Hepatocyte (in vitro differentiated cells): Measurements from ENCODE around the gene APOC4. TPM values are rescaled to one million over a fixed set of nuclear protein-coding genes. Genes with fewer than 3 reads are reported as not detected.
A peak's percentile ranks its signal among the peaks of the same experiment; 100 is the strongest.

Source experiments
- DNase-seq: peaks from one replicate; pipeline ENCODE4 v3.0.0-alpha.2; 2016; ENCODE audit warnings: low spot score
- H2AFZ ChIP-seq: fragments of 200-600 bp; sonication (generic); 2 replicates; pipeline ENCODE4 v1.6.0; 2016; ENCODE audit warnings: antibody characterized with exemption, mild to moderate bottlenecking
- H3K27ac ChIP-seq: fragments of 200-600 bp; sonication (generic); 2 replicates; pipeline ENCODE4 v1.5.1; 2016; ENCODE audit warnings: mild to moderate bottlenecking
- H3K27me3 ChIP-seq: fragments of 200-600 bp; sonication (generic); 2 replicates; pipeline ENCODE4 v1.6.1; 2016
- H3K36me3 ChIP-seq: fragments of 200-600 bp; sonication (generic); replicated peaks from 2 replicates; pipeline ENCODE4 v1.5.1; 2016; ENCODE audit warnings: low read depth; ENCODE audit not compliant: insufficient read depth
- H3K4me1 ChIP-seq: fragments of 200-600 bp; sonication (generic); 2 replicates; pipeline ENCODE4 v1.5.1; 2016; ENCODE audit warnings: mild to moderate bottlenecking, moderate library complexity; ENCODE audit not compliant: insufficient read depth
- H3K4me2 ChIP-seq: fragments of 200-600 bp; sonication (generic); 2 replicates; pipeline ENCODE4 v1.6.0; 2016
- H3K4me3 ChIP-seq: fragments of 200-600 bp; sonication (generic); 2 replicates; pipeline ENCODE4 v1.5.1; 2016; ENCODE audit warnings: mild to moderate bottlenecking
- H3K79me2 ChIP-seq: fragments of 200-600 bp; sonication (generic); 2 replicates; pipeline ENCODE4 v1.6.0; 2017; ENCODE audit warnings: mild to moderate bottlenecking
- H3K9me2 ChIP-seq: fragments of 200-600 bp; sonication (generic); replicated peaks from 2 replicates; pipeline ENCODE4 v1.6.0; 2017; ENCODE audit warnings: mild to moderate bottlenecking; ENCODE audit not compliant: insufficient read depth
- H3K9me3 ChIP-seq: fragments of 200-600 bp; sonication (generic); 2 replicates; pipeline ENCODE4 v1.5.1; 2016; ENCODE audit warnings: low read depth, mild to moderate bottlenecking
- H4K20me1 ChIP-seq: fragments of 200-600 bp; sonication (generic); 2 replicates; pipeline ENCODE4 v1.6.0; 2016; ENCODE audit warnings: mild to moderate bottlenecking; ENCODE audit not compliant: insufficient read depth, poor library complexity, severe bottlenecking
- CTCF ChIP-seq: fragments of 200-600 bp; sonication (generic); IDR thresholded peaks from 2 replicates; pipeline ENCODE4 v1.5.1; 2016; ENCODE audit warnings: antibody characterized with exemption, mild to moderate bottlenecking; ENCODE audit not compliant: poor library complexity
- EZH2 ChIP-seq: fragments of 200-600 bp; sonication (generic); IDR thresholded peaks from 2 replicates; pipeline ENCODE4 v1.6.1; 2016; ENCODE audit warnings: antibody characterized with exemption, mild to moderate bottlenecking, borderline replicate concordance
- EZH2phosphoT487 ChIP-seq: fragments of 200-600 bp; sonication (generic); IDR thresholded peaks from one replicate; pipeline ENCODE4 v1.6.1; 2018; ENCODE audit warnings: antibody characterized with exemption, mild to moderate bottlenecking, low read depth, moderate library complexity; ENCODE audit not compliant: unreplicated experiment, severe bottlenecking
- WGBS: methylation state at CpG from one replicate; pipeline ENCODE4 v1.1.6; 2016; ENCODE audit warnings: low lambda C conversion rate; ENCODE audit errors: missing lambda C conversion rate; 5-methylcytosine and 5-hydroxymethylcytosine counted together
- polyA plus RNA-seq: library from polyadenylated mRNA; unstranded; fragments of >200 nt; fragmentation: Nextera tagmentation; extraction: Ambion mirVana; gene quantifications from 2 replicates; pipeline ENCODE4 v1.2.1, GENCODE V29; 2016
- total RNA-seq: library from RNA; depleted of rRNA; stranded (reverse); fragments of >200 nt; gene quantifications from 2 replicates; pipeline ENCODE4 v1.2.3, GENCODE V29; 2014

Gene APOC4
- total and polyA plus RNA-seq, 2 experiments from 2014 or later = not detected

- Histone ChIP-seq H3K4me2 (no peak overlapping the region), H3K36me3 (no peaks in the 10 kb centered on the region), H3K4me3 (no peak overlapping the region), H3K9me3 (no peaks in the 10 kb centered on the region), H4K20me1 (no peaks in the 10 kb centered on the region), H2AFZ (no peak overlapping the region), H3K27me3 (no peaks in the 10 kb centered on the region), H3K27ac (no peak overlapping the region), H3K9me2 (no peaks in the 10 kb centered on the region), H3K79me2 (peaks cover 5% of the 10 kb centered on the region), H3K4me1 (peaks cover 6% of the 10 kb centered on the region)
- TF ChIP-seq CTCF = no peak
- no peak for TF ChIP-seq EZH2
- TF ChIP-seq EZH2phosphoT487 = no peak
- DNase-seq = no peak
- 84% methylated on average over 4 of the region's 5 CpGs for WGBS
These were observed 6.8 kb downstream of the APOC4 start for GRCh38 chr19:44948763-44949374.

GRCh38 chr19:44949550-44949949 lies 7.5 kb downstream of the APOC4 start:
- peaks cover 6% of the 10 kb centered on the region for H3K4me1 ChIP-seq
- WGBS = 77% methylated on average over 9 of the region's 9 CpGs
- H3K36me3 ChIP-seq = no peaks in the 10 kb centered on the region
- H4K20me1 ChIP-seq = no peaks in the 10 kb centered on the region
- no peak for DNase-seq
- no peaks in the 10 kb centered on the region for H3K9me2 ChIP-seq
- H3K27me3 ChIP-seq = no peaks in the 10 kb centered on the region
- no peaks in the 10 kb centered on the region for H3K9me3 ChIP-seq
- H3K79me2 ChIP-seq = peaks cover 6% of the 10 kb centered on the region
- H2AFZ ChIP-seq = no peak overlapping the region
- H3K4me2 ChIP-seq = no peak overlapping the region
- no peak overlapping the region for H3K4me3 ChIP-seq
- TF ChIP-seq EZH2phosphoT487 (no peak), CTCF (no peak), EZH2 (no peak)
- H3K27ac ChIP-seq = no peak overlapping the region

GRCh38 chr19:44951179-44952159 lies 9.4 kb downstream of the APOC4 start:
- no peaks in the 10 kb centered on the region for H3K27me3 ChIP-seq
- peaks cover 9% of the 10 kb centered on the region for H4K20me1 ChIP-seq
- WGBS = 58% methylated on average over 13 of the region's 13 CpGs
- H3K36me3 ChIP-seq = no peaks in the 10 kb centered on the region
- H3K4me3 ChIP-seq = no peak overlapping the region
- DNase-seq = peak; percentile 94
- H3K9me3 ChIP-seq = no peaks in the 10 kb centered on the region
- H3K79me2 ChIP-seq = peaks cover 18% of the 10 kb centered on the region
- no peak overlapping the region for H2AFZ ChIP-seq
- peak overlapping the region; percentile 20 for H3K4me2 ChIP-seq
- peaks cover 9% of the 10 kb centered on the region for H3K4me1 ChIP-seq
- peak; percentile 98 for TF ChIP-seq CTCF
- TF ChIP-seq EZH2phosphoT487 = no peak
- no peak for TF ChIP-seq EZH2
- no peak overlapping the region for H3K27ac ChIP-seq
- H3K9me2 ChIP-seq = no peaks in the 10 kb centered on the region
